Mesendoderm (in vitro differentiated cells): ENCODE results near the gene ZNF841.

Source experiments
- DNase-seq: peaks from one replicate; pipeline ENCODE4 v3.0.0; 2013
- H2AK5ac ChIP-seq: 2 replicates; pipeline ENCODE4 v1.6.1; 2013; ENCODE audit warnings: low read length, inconsistent platforms
- H2BK120ac ChIP-seq: 2 replicates; pipeline ENCODE4 v1.6.1; 2013; ENCODE audit warnings: low read depth, mild to moderate bottlenecking, low read length, moderate library complexity, mixed read lengths
- H2BK15ac ChIP-seq: replicated peaks from 2 replicates; pipeline ENCODE4 v1.6.1; 2013; ENCODE audit warnings: low read depth, mild to moderate bottlenecking, moderate library complexity
- H2BK5ac ChIP-seq: 2 replicates; pipeline ENCODE4 v1.6.1; 2013; ENCODE audit warnings: low read length, inconsistent platforms
- H3K18ac ChIP-seq: 2 replicates; pipeline ENCODE4 v1.6.1; 2013; ENCODE audit warnings: mild to moderate bottlenecking, low read length, mixed read lengths
- H3K23ac ChIP-seq: one replicate; pipeline ENCODE4 v1.6.1; 2013; ENCODE audit warnings: low read length
- H3K27ac ChIP-seq: 2 replicates; pipeline ENCODE4 v1.5.1; 2013; ENCODE audit warnings: low read depth, mild to moderate bottlenecking, inconsistent platforms, low read length, moderate library complexity
- H3K27me3 ChIP-seq: 2 replicates; pipeline ENCODE4 v1.6.1; 2013; ENCODE audit warnings: low read length, control low read depth, mild to moderate bottlenecking, inconsistent platforms; ENCODE audit not compliant: insufficient read depth, poor library complexity
- H3K36me3 ChIP-seq: 2 replicates; pipeline ENCODE4 v1.6.1; 2013; ENCODE audit warnings: low read length, inconsistent platforms; ENCODE audit not compliant: control insufficient read depth, insufficient read depth
- H3K4ac ChIP-seq: one replicate; pipeline ENCODE4 v1.6.1; 2013; ENCODE audit warnings: low read depth, mild to moderate bottlenecking, low read length, moderate library complexity
- H3K4me1 ChIP-seq: 2 replicates; pipeline ENCODE4 v1.6.1; 2013; ENCODE audit warnings: low read depth, low read length, inconsistent platforms; ENCODE audit not compliant: control insufficient read depth
- H3K4me2 ChIP-seq: 2 replicates; pipeline ENCODE4 v1.6.1; 2013; ENCODE audit warnings: low read length
- H3K4me3 ChIP-seq: 2 replicates; pipeline ENCODE4 v1.5.1; 2013; ENCODE audit warnings: mild to moderate bottlenecking, low read length
- H3K56ac ChIP-seq: one replicate; pipeline ENCODE4 v1.6.1; 2013; ENCODE audit warnings: low read length
- H3K79me1 ChIP-seq: 2 replicates; pipeline ENCODE4 v1.6.1; 2013; ENCODE audit warnings: low read length, inconsistent platforms
- H3K79me2 ChIP-seq: 2 replicates; pipeline ENCODE4 v1.6.1; 2013; ENCODE audit warnings: mild to moderate bottlenecking, low read length; ENCODE audit not compliant: control insufficient read depth, insufficient read depth
- H3K9ac ChIP-seq: 2 replicates; pipeline ENCODE4 v1.6.1; 2013; ENCODE audit warnings: low read length, inconsistent platforms
- H4K5ac ChIP-seq: one replicate; pipeline ENCODE4 v1.6.1; 2013; ENCODE audit warnings: low read length
- H4K8ac ChIP-seq: one replicate; pipeline ENCODE4 v1.6.1; 2013; ENCODE audit warnings: low read depth, mild to moderate bottlenecking, control low read depth, low read length, moderate library complexity
- WGBS: extraction: QIAGEN DNeasy Blood & Tissue Kit; methylation state at CpG from one replicate; pipeline ENCODE4 v1.1.7; 2013; ENCODE audit warnings: low lambda C conversion rate, missing lambda C conversion rate; ENCODE audit not compliant: insufficient coverage; ENCODE audit errors: extremely low coverage; 5-methylcytosine and 5-hydroxymethylcytosine counted together

The ZNF841 gene

GRCh38 chr19:52138983-52139251 is 43.4 kb upstream of the ZNF841 start:
- Histone ChIP-seq H2AK5ac (no peak overlapping the region), H2BK5ac (peak overlapping the region; percentile 55), H4K8ac (no peak overlapping the region), H3K18ac (no peak overlapping the region), H3K23ac (no peak overlapping the region), H3K4ac (no peak overlapping the region), H3K79me2 (peaks cover 26% of the 10 kb centered on the region), H4K5ac (no peak overlapping the region), H2BK15ac (no peak overlapping the region), H3K4me3 (peak overlapping the region; percentile 94), H3K4me2 (peak overlapping the region; percentile 97), H3K36me3 (no peaks in the 10 kb centered on the region), H3K79me1 (peaks cover 8% of the 10 kb centered on the region), H3K9ac (peak overlapping the region; percentile 100), H3K4me1 (peaks cover 2% of the 10 kb centered on the region), H3K56ac (peak overlapping the region; percentile 98), H3K27me3 (no peaks in the 10 kb centered on the region), H2BK120ac (no peak overlapping the region), H3K27ac (no peak overlapping the region)
- WGBS: no CpG with 5 or more reads among the region's 7 CpGs
- no peak for DNase-seq

GRCh38 chr19:52138278-52138982 is 42.9 kb upstream of the ZNF841 start:
- WGBS: no CpG with 5 or more reads among the region's 14 CpGs
- no peak overlapping the region for H3K4ac ChIP-seq
- no peak overlapping the region for H2AK5ac ChIP-seq
- H3K79me1 ChIP-seq: peaks cover 9% of the 10 kb centered on the region
- no peak overlapping the region for H2BK120ac ChIP-seq
- H4K5ac ChIP-seq: no peak overlapping the region
- peak; percentile 86 for DNase-seq
- H3K36me3 ChIP-seq: no peaks in the 10 kb centered on the region
- H3K79me2 ChIP-seq: peaks cover 26% of the 10 kb centered on the region
- H3K4me2 ChIP-seq: peak overlapping the region; percentile 97
- peaks cover 2% of the 10 kb centered on the region for H3K4me1 ChIP-seq
- H4K8ac ChIP-seq: no peak overlapping the region
- peak overlapping the region; percentile 55 for H2BK5ac ChIP-seq
- no peak overlapping the region for H3K23ac ChIP-seq
- H3K18ac ChIP-seq: peak overlapping the region; percentile 22
- H3K27ac ChIP-seq: no peak overlapping the region
- no peaks in the 10 kb centered on the region for H3K27me3 ChIP-seq
- peak overlapping the region; percentile 98 for H3K56ac ChIP-seq
- H3K4me3 ChIP-seq: peak overlapping the region; percentile 94
- no peak overlapping the region for H2BK15ac ChIP-seq
- peak overlapping the region; percentile 100 for H3K9ac ChIP-seq

- Histone ChIP-seq H2BK15ac (no peak overlapping the region), H4K8ac (no peak overlapping the region), H3K36me3 (peaks cover 22% of the 10 kb centered on the region), H3K18ac (no peak overlapping the region), H3K27me3 (no peaks in the 10 kb centered on the region), H3K4me1 (no peaks in the 10 kb centered on the region), H3K56ac (no peak overlapping the region), H3K4me2 (no peak overlapping the region), H4K5ac (no peak overlapping the region), H3K4ac (no peak overlapping the region), H2AK5ac (no peak overlapping the region), H3K9ac (no peak overlapping the region), H3K27ac (no peak overlapping the region), H3K79me2 (no peaks in the 10 kb centered on the region), H2BK5ac (no peak overlapping the region), H3K79me1 (peaks cover 2% of the 10 kb centered on the region), H3K4me3 (no peak overlapping the region), H3K23ac (no peak overlapping the region), H2BK120ac (no peak overlapping the region)
- no CpG with 5 or more reads among the region's 3 CpGs for WGBS
- DNase-seq: no peak
Measured at GRCh38 chr19:52120286-52120685, 24.7 kb upstream of the ZNF841 start.

GRCh38 chr19:52115526-52116053 is 20.0 kb upstream of the ZNF841 start:
- Histone ChIP-seq H3K27ac (no peak overlapping the region), H3K4me1 (no peaks in the 10 kb centered on the region), H4K5ac (no peak overlapping the region), H3K79me1 (no peaks in the 10 kb centered on the region), H2BK120ac (no peak overlapping the region), H3K27me3 (no peaks in the 10 kb centered on the region), H3K9ac (no peak overlapping the region), H3K4me3 (peak overlapping the region; percentile 33), H3K4ac (no peak overlapping the region), H3K36me3 (peaks cover 18% of the 10 kb centered on the region), H2AK5ac (no peak overlapping the region), H3K56ac (no peak overlapping the region), H2BK5ac (no peak overlapping the region), H3K79me2 (no peaks in the 10 kb centered on the region), H3K23ac (no peak overlapping the region), H4K8ac (no peak overlapping the region), H2BK15ac (no peak overlapping the region), H3K18ac (no peak overlapping the region), H3K4me2 (no peak overlapping the region)
- no CpG with 5 or more reads among the region's 12 CpGs for WGBS
- DNase-seq: peak; percentile 20

- Histone ChIP-seq H3K4me1 (no peaks in the 10 kb centered on the region), H2BK15ac (no peak overlapping the region), H3K4me3 (peak overlapping the region; percentile 36), H3K4ac (no peak overlapping the region), H2BK120ac (no peak overlapping the region), H2AK5ac (no peak overlapping the region), H3K18ac (no peak overlapping the region), H3K27me3 (no peaks in the 10 kb centered on the region), H3K23ac (no peak overlapping the region), H3K79me1 (no peaks in the 10 kb centered on the region), H3K79me2 (no peaks in the 10 kb centered on the region), H3K9ac (no peak overlapping the region), H4K8ac (no peak overlapping the region), H3K27ac (no peak overlapping the region), H4K5ac (no peak overlapping the region), H3K36me3 (peaks cover 18% of the 10 kb centered on the region), H3K4me2 (no peak overlapping the region), H3K56ac (no peak overlapping the region), H2BK5ac (no peak overlapping the region)
- whole genome bisulfite sequencing: no CpG with 5 or more reads among the region's 5 CpGs
- DNase-seq: no peak
Measured at GRCh38 chr19:52114691-52115090, 19.1 kb upstream of the ZNF841 start.

- Histone ChIP-seq H3K4me2 (no peak overlapping the region), H3K79me1 (no peaks in the 10 kb centered on the region), H2BK5ac (no peak overlapping the region), H3K27ac (no peak overlapping the region), H3K4me1 (no peaks in the 10 kb centered on the region), H3K36me3 (peaks cover 13% of the 10 kb centered on the region), H3K9ac (no peak overlapping the region), H3K4me3 (no peak overlapping the region), H3K4ac (no peak overlapping the region), H3K56ac (no peak overlapping the region), H3K27me3 (no peaks in the 10 kb centered on the region), H2AK5ac (no peak overlapping the region), H3K23ac (no peak overlapping the region), H2BK15ac (no peak overlapping the region), H3K79me2 (no peaks in the 10 kb centered on the region), H2BK120ac (no peak overlapping the region), H4K5ac (no peak overlapping the region), H3K18ac (no peak overlapping the region), H4K8ac (no peak overlapping the region)
- no CpG with 5 or more reads among the region's 3 CpGs for WGBS
- no peak for DNase-seq
Measured at GRCh38 chr19:52112624-52113023, 17.1 kb upstream of the ZNF841 start.
